WTC11 (cell line): ENCODE results near the gene TP53AIP1. TPM values are rescaled to one million over a fixed set of nuclear protein-coding genes. Genes with fewer than 3 reads are reported as not detected.

Experiments used
- ATAC-seq: fragments of 200-7000 bp; cut with Tn5 transposase; 2 replicates; pipeline ENCODE4 v1.10.0; 2021; ENCODE audit warnings: mild to moderate bottlenecking, moderate library complexity
- CTCF ChIA-PET: fragments of 300-600 bp; sonication (Branson Sonifier 250); formaldehyde crosslinking; loops from one replicate; lab custom pipeline; 2021; ENCODE audit warnings: antibody characterized with exemption; lab: Charles Lee
- POLR2A ChIA-PET: fragments of 350-600 bp; sonication (Branson Sonifier 250); formaldehyde crosslinking; loops from one replicate; lab custom pipeline; 2021; ENCODE audit warnings: antibody characterized with exemption; lab: Charles Lee
- DNase-seq: peaks from one replicate; pipeline ENCODE4 v3.0.0; 2021; ENCODE audit warnings: low spot score
- H3K27ac Mint-ChIP-seq: 2 replicates; pipeline ENCODE4 v1.8.0; 2021; ENCODE audit warnings: mixed read lengths
- H3K27me3 Mint-ChIP-seq: 2 replicates; pipeline ENCODE4 v1.8.0; 2021; ENCODE audit warnings: low read depth, mild to moderate bottlenecking, moderate library complexity, mixed read lengths
- H3K36me3 Mint-ChIP-seq: 2 replicates; pipeline ENCODE4 v1.8.0; 2021; ENCODE audit warnings: mixed read lengths
- H3K4me1 Mint-ChIP-seq: 2 replicates; pipeline ENCODE4 v1.8.0; 2022; ENCODE audit warnings: mixed read lengths
- H3K4me3 Mint-ChIP-seq: 2 replicates; pipeline ENCODE4 v1.8.0; 2021; ENCODE audit warnings: mild to moderate bottlenecking, moderate library complexity, mixed read lengths
- H3K9me3 Mint-ChIP-seq: 2 replicates; pipeline ENCODE4 v1.8.0; 2021; ENCODE audit warnings: mixed read lengths
- CREM ChIP-seq: sonication (generic); formaldehyde crosslinking; IDR thresholded peaks from 2 replicates; pipeline ENCODE4 v1.8.1; 2022; ENCODE audit warnings: mild to moderate bottlenecking, missing genetic modification reagents, moderate library complexity
- ESRRA ChIP-seq: sonication (generic); formaldehyde crosslinking; IDR thresholded peaks from 2 replicates; pipeline ENCODE4 v1.8.1; 2022; ENCODE audit warnings: mild to moderate bottlenecking, missing genetic modification reagents, borderline replicate concordance
- FOXK1 ChIP-seq: sonication (generic); formaldehyde crosslinking; IDR thresholded peaks from 2 replicates; pipeline ENCODE4 v1.8.0; 2022; ENCODE audit warnings: mild to moderate bottlenecking, moderate library complexity, missing genetic modification reagents
- FOXP1 ChIP-seq: sonication (generic); formaldehyde crosslinking; IDR thresholded peaks from 2 replicates; pipeline ENCODE4 v1.8.0; 2022; ENCODE audit warnings: missing genetic modification reagents, mild to moderate bottlenecking, moderate library complexity, borderline replicate concordance
- FOXP4 ChIP-seq: sonication (generic); formaldehyde crosslinking; IDR thresholded peaks from 2 replicates; pipeline ENCODE4 v1.8.0; 2022; ENCODE audit warnings: mild to moderate bottlenecking, missing genetic modification reagents
- GRHL2 ChIP-seq: fragments of 250-450 bp; sonication (Bioruptor Pico); IDR thresholded peaks from 2 replicates; pipeline ENCODE4 v1.8.0; 2022; ENCODE audit warnings: mild to moderate bottlenecking, moderate library complexity; ENCODE audit not compliant: insufficient replicate concordance, severe bottlenecking
- MXD4 ChIP-seq: fragments of 250-450 bp; sonication (Bioruptor Pico); IDR thresholded peaks from 2 replicates; pipeline ENCODE4 v1.8.0; 2021; ENCODE audit warnings: mild to moderate bottlenecking, moderate library complexity, borderline replicate concordance
- MYBL2 ChIP-seq: sonication (generic); formaldehyde crosslinking; IDR thresholded peaks from 2 replicates; pipeline ENCODE4 v1.8.1; 2023; ENCODE audit warnings: mild to moderate bottlenecking, moderate library complexity, missing genetic modification reagents
- NFATC4 ChIP-seq: fragments of 250-450 bp; sonication (Bioruptor Pico); IDR thresholded peaks from 2 replicates; pipeline ENCODE4 v1.9.0; 2021; ENCODE audit warnings: mild to moderate bottlenecking
- NFE2L1 ChIP-seq: sonication (generic); formaldehyde crosslinking; IDR thresholded peaks from 2 replicates; pipeline ENCODE4 v1.8.1; 2023; ENCODE audit warnings: missing genetic modification reagents
- SMAD3 ChIP-seq: sonication (generic); formaldehyde crosslinking; IDR thresholded peaks from 2 replicates; pipeline ENCODE4 v1.8.0; 2022; ENCODE audit warnings: missing genetic modification reagents, mild to moderate bottlenecking, borderline replicate concordance
- SMAD4 ChIP-seq: sonication (generic); formaldehyde crosslinking; IDR thresholded peaks from 2 replicates; pipeline ENCODE4 v1.8.0; 2022; ENCODE audit warnings: mild to moderate bottlenecking, missing genetic modification reagents
- SOX15 ChIP-seq: fragments of 250-450 bp; sonication (Bioruptor Pico); IDR thresholded peaks from 2 replicates; pipeline ENCODE4 v1.9.0; 2021; ENCODE audit warnings: mild to moderate bottlenecking
- SP1 ChIP-seq: sonication (generic); formaldehyde crosslinking; conservative IDR thresholded peaks from 2 replicates; pipeline ENCODE4 v1.8.1; 2022; ENCODE audit warnings: missing genetic modification reagents
- ZNF121 ChIP-seq: sonication (generic); formaldehyde crosslinking; IDR thresholded peaks from 2 replicates; pipeline ENCODE4 v1.8.0; 2023; ENCODE audit warnings: missing genetic modification reagents
- ZNF138 ChIP-seq: sonication (generic); formaldehyde crosslinking; conservative IDR thresholded peaks from 2 replicates; pipeline ENCODE4 v1.8.1; 2022; ENCODE audit warnings: mild to moderate bottlenecking, moderate library complexity, missing genetic modification reagents
- ZNF281 ChIP-seq: sonication (generic); formaldehyde crosslinking; IDR thresholded peaks from 2 replicates; pipeline ENCODE4 v1.8.0; 2023; ENCODE audit warnings: mild to moderate bottlenecking, missing genetic modification reagents
- ZNF317 ChIP-seq: sonication (generic); formaldehyde crosslinking; IDR thresholded peaks from 2 replicates; pipeline ENCODE4 v1.8.1; 2023; ENCODE audit warnings: low read depth, mild to moderate bottlenecking, moderate library complexity, missing genetic modification reagents, borderline replicate concordance
- ZNF416 ChIP-seq: fragments of 250-450 bp; sonication (Bioruptor Pico); IDR thresholded peaks from 2 replicates; pipeline ENCODE4 v1.9.0; 2021; ENCODE audit warnings: mild to moderate bottlenecking, inconsistent platforms
- ZNF423 ChIP-seq: fragments of 250-450 bp; sonication (Bioruptor Pico); IDR thresholded peaks from 2 replicates; pipeline ENCODE4 v2.1.2; 2022; ENCODE audit warnings: mild to moderate bottlenecking, moderate library complexity
- ZNF671 ChIP-seq: fragments of 250-450 bp; sonication (Bioruptor Pico); IDR thresholded peaks from 2 replicates; pipeline ENCODE4 v1.8.0; 2021; ENCODE audit warnings: mild to moderate bottlenecking
- total RNA-seq: library from RNA; stranded (reverse); gene quantifications from 3 replicates; pipeline ENCODE4 v1.2.3, GENCODE V29; 2021
- TF ChIP-seq, protein P1 (sequence below): sonication (generic); formaldehyde crosslinking; IDR thresholded peaks from 2 replicates; pipeline ENCODE4 v1.8.1; 2023; ENCODE audit warnings: mild to moderate bottlenecking, missing genetic modification reagents
- TF ChIP-seq, protein P2 (sequence below): sonication (generic); formaldehyde crosslinking; IDR thresholded peaks from 2 replicates; pipeline ENCODE4 v1.8.1; 2022; ENCODE audit warnings: missing genetic modification reagents, borderline replicate concordance
- TF ChIP-seq, protein P3 (sequence below): sonication (generic); formaldehyde crosslinking; IDR thresholded peaks from 2 replicates; pipeline ENCODE4 v1.8.0; 2022; ENCODE audit warnings: mild to moderate bottlenecking, missing genetic modification reagents

The TP53AIP1 gene
- total RNA-seq, 1 experiment from 2014 or later, result 0.07 TPM

DNA sequence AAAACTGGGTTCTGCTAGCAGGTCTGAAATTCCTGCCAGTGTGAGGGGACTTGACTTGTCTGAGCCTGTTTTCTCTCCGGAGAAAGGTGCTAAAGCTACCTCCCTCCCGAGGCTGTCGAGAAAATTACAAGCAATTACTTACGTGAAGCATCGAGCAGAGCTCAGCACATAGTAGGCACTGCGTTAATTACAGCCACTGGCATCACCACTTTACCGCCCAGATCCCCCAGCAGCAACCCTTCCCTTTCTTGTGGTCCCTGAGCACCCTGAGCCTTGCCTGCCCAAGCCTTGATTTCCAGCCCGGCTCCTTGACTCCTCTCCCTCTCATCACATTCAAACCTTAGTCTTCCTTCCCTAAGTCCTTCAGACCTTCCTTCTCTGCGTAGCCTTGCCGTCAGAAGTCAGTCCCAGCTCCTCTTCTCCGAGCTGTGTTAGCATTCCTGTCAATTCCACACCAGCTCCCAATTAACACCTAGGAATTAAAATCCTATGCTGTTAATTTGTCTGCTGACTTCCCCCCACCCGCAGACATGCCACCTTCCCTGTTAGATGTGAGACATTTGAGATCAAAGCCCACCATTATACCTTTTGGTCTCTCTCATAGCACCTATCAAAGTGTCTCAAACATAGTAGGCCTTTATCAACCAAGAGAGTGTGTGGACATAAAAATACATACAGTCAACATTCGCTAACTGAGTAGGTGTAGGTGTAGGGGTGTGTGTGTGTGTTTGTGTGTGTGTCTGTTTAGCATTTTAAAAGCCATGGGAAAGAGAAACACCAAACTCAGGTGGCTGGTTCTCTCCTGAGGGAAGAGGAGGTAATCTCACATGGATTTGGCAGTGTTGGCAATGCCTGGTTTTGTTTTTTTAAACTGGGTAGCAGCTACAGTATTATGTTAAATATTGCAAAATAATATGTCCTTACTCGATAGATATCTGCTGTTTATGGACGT, 54.4 kb downstream of the TP53AIP1 start:
- H3K27me3 Mint-ChIP-seq, result peaks cover 86% of the 10 kb centered on the region
- no peaks in the 10 kb centered on the region for H3K36me3 Mint-ChIP-seq
- no peak overlapping the region for H3K4me3 Mint-ChIP-seq
- ChIA-PET CTCF (interaction anchor here (0.6 to 10.8 kb wide), 23 partner anchors 10 to 488 kb away, joined by 3 to 245 read pairs (median 5); partner anchors contain the start of gene TP53AIP1), POLR2A (no interaction called here)
- DNase-seq, result no peak
- no peaks in the 10 kb centered on the region for H3K9me3 Mint-ChIP-seq
- H3K4me1 Mint-ChIP-seq, result peaks cover 42% of the 10 kb centered on the region
- no peak for TF ChIP-seq ZNF416 (CRISPR knock-in tag)
- no peak for TF ChIP-seq SMAD3 (CRISPR knock-in tag)
- TF ChIP-seq SMAD4 (CRISPR knock-in tag), result no peak
- TF ChIP-seq FOXP4 (CRISPR knock-in tag), result no peak
- TF ChIP-seq CREM (CRISPR knock-in tag), result no peak
- no peak for TF ChIP-seq GRHL2 (CRISPR knock-in tag)
- TF ChIP-seq ZNF317 (CRISPR knock-in tag), result no peak
- no peak for TF ChIP-seq NFE2L1 (CRISPR knock-in tag)
- no peak for TF ChIP-seq ZNF671 (CRISPR knock-in tag)
- TF ChIP-seq FOXK1 (CRISPR knock-in tag), result no peak
- TF ChIP-seq MYBL2 (CRISPR knock-in tag), result no peak
- no peak for TF ChIP-seq MXD4 (CRISPR knock-in tag)
- TF ChIP-seq, protein P1, sequence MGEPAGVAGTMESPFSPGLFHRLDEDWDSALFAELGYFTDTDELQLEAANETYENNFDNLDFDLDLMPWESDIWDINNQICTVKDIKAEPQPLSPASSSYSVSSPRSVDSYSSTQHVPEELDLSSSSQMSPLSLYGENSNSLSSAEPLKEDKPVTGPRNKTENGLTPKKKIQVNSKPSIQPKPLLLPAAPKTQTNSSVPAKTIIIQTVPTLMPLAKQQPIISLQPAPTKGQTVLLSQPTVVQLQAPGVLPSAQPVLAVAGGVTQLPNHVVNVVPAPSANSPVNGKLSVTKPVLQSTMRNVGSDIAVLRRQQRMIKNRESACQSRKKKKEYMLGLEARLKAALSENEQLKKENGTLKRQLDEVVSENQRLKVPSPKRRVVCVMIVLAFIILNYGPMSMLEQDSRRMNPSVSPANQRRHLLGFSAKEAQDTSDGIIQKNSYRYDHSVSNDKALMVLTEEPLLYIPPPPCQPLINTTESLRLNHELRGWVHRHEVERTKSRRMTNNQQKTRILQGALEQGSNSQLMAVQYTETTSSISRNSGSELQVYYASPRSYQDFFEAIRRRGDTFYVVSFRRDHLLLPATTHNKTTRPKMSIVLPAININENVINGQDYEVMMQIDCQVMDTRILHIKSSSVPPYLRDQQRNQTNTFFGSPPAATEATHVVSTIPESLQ, result no peak
- no peak overlapping the region for H3K27ac Mint-ChIP-seq
- peak; percentile 48 for ATAC-seq

- Mint-ChIP-seq H3K27me3 (peaks cover 84% of the 10 kb centered on the region), H3K4me1 (peaks cover 33% of the 10 kb centered on the region), H3K9me3 (no peaks in the 10 kb centered on the region), H3K4me3 (no peak overlapping the region), H3K27ac (no peak overlapping the region), H3K36me3 (no peaks in the 10 kb centered on the region)
- CTCF ChIA-PET, result interaction anchor here (0.6 to 10.8 kb wide), 17 partner anchors 8 to 143 kb away, joined by 3 to 245 read pairs (median 5); partner anchors contain the start of gene TP53AIP1
- POLR2A ChIA-PET, result interaction anchor here (1.1 kb wide), 1 partner anchor 70 kb away, joined by 3 read pairs; no protein-coding TSS in a partner anchor
- DNase-seq, result no peak
- ATAC-seq, result peak; percentile 29
- TF ChIP-seq ZNF121 (no peak), ZNF423 (CRISPR knock-in tag) (no peak), ZNF281 (CRISPR knock-in tag) (no peak), ZNF138 (CRISPR knock-in tag) (no peak), NFATC4 (CRISPR knock-in tag) (no peak), SOX15 (CRISPR knock-in tag) (no peak), SP1 (no peak), ESRRA (CRISPR knock-in tag) (no peak), FOXP1 (CRISPR knock-in tag) (no peak)
- TF ChIP-seq, protein P2, sequence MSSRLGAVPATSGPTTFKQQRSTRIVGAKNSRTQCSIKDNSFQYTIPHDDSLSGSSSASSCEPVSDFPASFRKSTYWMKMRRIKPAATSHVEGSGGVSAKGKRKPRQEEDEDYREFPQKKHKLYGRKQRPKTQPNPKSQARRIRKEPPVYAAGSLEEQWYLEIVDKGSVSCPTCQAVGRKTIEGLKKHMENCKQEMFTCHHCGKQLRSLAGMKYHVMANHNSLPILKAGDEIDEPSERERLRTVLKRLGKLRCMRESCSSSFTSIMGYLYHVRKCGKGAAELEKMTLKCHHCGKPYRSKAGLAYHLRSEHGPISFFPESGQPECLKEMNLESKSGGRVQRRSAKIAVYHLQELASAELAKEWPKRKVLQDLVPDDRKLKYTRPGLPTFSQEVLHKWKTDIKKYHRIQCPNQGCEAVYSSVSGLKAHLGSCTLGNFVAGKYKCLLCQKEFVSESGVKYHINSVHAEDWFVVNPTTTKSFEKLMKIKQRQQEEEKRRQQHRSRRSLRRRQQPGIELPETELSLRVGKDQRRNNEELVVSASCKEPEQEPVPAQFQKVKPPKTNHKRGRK, result no peak
- TF ChIP-seq, protein P3, sequence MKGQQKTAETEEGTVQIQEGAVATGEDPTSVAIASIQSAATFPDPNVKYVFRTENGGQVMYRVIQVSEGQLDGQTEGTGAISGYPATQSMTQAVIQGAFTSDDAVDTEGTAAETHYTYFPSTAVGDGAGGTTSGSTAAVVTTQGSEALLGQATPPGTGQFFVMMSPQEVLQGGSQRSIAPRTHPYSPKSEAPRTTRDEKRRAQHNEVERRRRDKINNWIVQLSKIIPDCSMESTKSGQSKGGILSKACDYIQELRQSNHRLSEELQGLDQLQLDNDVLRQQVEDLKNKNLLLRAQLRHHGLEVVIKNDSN (CRISPR knock-in tag), result no peak
Measured at GRCh38 chr11:128886406-128887124, 56.1 kb downstream of the TP53AIP1 start.
